ENCODE data around the gene ZNF441.

- no peak for TF ChIP-seq CTCF (IDR thresholded peaks at IDR 0.05)
- peak in 1 of 4 donors; percentile 84 for TF ChIP-seq POLR2A (IDR thresholded peaks at IDR 0.05)
Measured at GRCh38 chr19:11738746-11739620, 27.8 kb upstream of the ZNF441 start, which contains the start of gene ZNF823.

All from stomach (tissue), 4 donors.